Lower leg skin (tissue), 4 donors: ENCODE data around the gene GHRL. TPM values are rescaled to one million over a fixed set of nuclear protein-coding genes. Genes with fewer than 3 reads are reported as not detected.

ENCODE experiments used
- DNase-seq, 2 donors: peaks; one replicate each; pipeline ENCODE4 v3.0.0-alpha.2; 2019; ENCODE audit warnings: low spot score in 2 of 2
- H3K4me3 ChIP-seq: fragments of 200-600 bp; sonication (generic); 2 replicates; pipeline ENCODE4 v1.5.1; 2017; ENCODE audit warnings: mild to moderate bottlenecking, low read depth; ENCODE audit not compliant: poor library complexity, severe bottlenecking
- CTCF ChIP-seq, 3 donors: fragments of 450-650 bp; IDR thresholded peaks; one replicate each; pipeline ENCODE4 v1.5.1; 2016; ENCODE audit warnings: antibody characterized with exemption in 3 of 3, mild to moderate bottlenecking in 3 of 3, moderate library complexity in 2 of 3
- POLR2A ChIP-seq, 2 donors: fragments of 450-650 bp; IDR thresholded peaks; one replicate each; pipeline ENCODE4 v1.6.1; 2016 to 2017; ENCODE audit warnings: antibody characterized with exemption in 2 of 2, mild to moderate bottlenecking in 1 of 2, moderate library complexity in 1 of 2
- WGBS, 2 donors: methylation state at CpG; one replicate each; pipeline ENCODE4 v1.1.5; 2018; 5-methylcytosine and 5-hydroxymethylcytosine counted together
- intact Hi-C: fragments of 100-400 bp; cut with DNase I; formaldehyde crosslinking; loops from one replicate; pipeline ENCODE4 v1.15.0; 2023; ENCODE audit warnings: low total_unique reads
- total RNA-seq, 4 donors: library from RNA; depleted of rRNA; stranded (reverse); fragments of >200 nt; gene quantifications; one replicate each; pipeline ENCODE4 v1.1.0, GENCODE V29; 2016

Gene GHRL
- total RNA-seq, 4 donors from 2014 or later = not detected

- intact Hi-C loops = no loop called here
- no peak for DNase-seq
- TF ChIP-seq CTCF (IDR thresholded peaks at IDR 0.05) = no peak
- no peak for TF ChIP-seq POLR2A (IDR thresholded peaks at IDR 0.05)
- 84 to 94% methylated on average over 2 of the region's 2 CpGs for WGBS, 2 donors
- H3K4me3 ChIP-seq = no peak overlapping the region
These were observed 17.8 kb upstream of the GHRL start for GRCh38 chr3:10310578-10310977.

GRCh38 chr3:10309736-10310135 is 17.0 kb upstream of the GHRL start:
- intact Hi-C loops = no loop called here
- 57 to 70% methylated on average over 4 of the region's 4 CpGs for WGBS, 2 donors
- H3K4me3 ChIP-seq = no peak overlapping the region
- TF ChIP-seq POLR2A (IDR thresholded peaks at IDR 0.05) = no peak
- TF ChIP-seq CTCF (IDR thresholded peaks at IDR 0.05) = no peak
- DNase-seq = no peak

- no peak for DNase-seq
- WGBS, 2 donors = 92 to 94% methylated on average over 7 of the region's 7 CpGs
- intact Hi-C loops = no loop called here
- no peak overlapping the region for H3K4me3 ChIP-seq
- TF ChIP-seq POLR2A (IDR thresholded peaks at IDR 0.05) = no peak
- TF ChIP-seq CTCF (IDR thresholded peaks at IDR 0.05) = no peak
These were observed 15.9 kb upstream of the GHRL start for GRCh38 chr3:10308678-10309077.

- DNase-seq = no peak
- WGBS, 2 donors = 90% methylated on average over 3 of the region's 3 CpGs
- TF ChIP-seq POLR2A (IDR thresholded peaks at IDR 0.05) (no peak), CTCF (IDR thresholded peaks at IDR 0.05) (no peak)
- intact Hi-C loops = no loop called here
- H3K4me3 ChIP-seq = no peak overlapping the region
These were observed 13.4 kb upstream of the GHRL start for GRCh38 chr3:10306156-10306555.

- 93 to 98% methylated on average over 4 of the region's 4 CpGs for WGBS, 2 donors
- intact Hi-C loops = no loop called here
- H3K4me3 ChIP-seq = no peak overlapping the region
- no peak for DNase-seq
- TF ChIP-seq POLR2A (IDR thresholded peaks at IDR 0.05) = no peak
These were observed 12.7 kb upstream of the GHRL start for GRCh38 chr3:10305331-10305902.

- no peak for DNase-seq
- 86 to 88% methylated on average over 8 of the region's 8 CpGs for WGBS, 2 donors
- TF ChIP-seq CTCF (IDR thresholded peaks at IDR 0.05) = no peak
- TF ChIP-seq POLR2A (IDR thresholded peaks at IDR 0.05) = no peak
- H3K4me3 ChIP-seq = no peak overlapping the region
- intact Hi-C loops = no loop called here
These were observed 12.2 kb upstream of the GHRL start for GRCh38 chr3:10304905-10305304.
